Peyer's patch (tissue), 4 donors: Measurements from ENCODE around the gene ZNF549. TPM values are rescaled to one million over a fixed set of nuclear protein-coding genes. Genes with fewer than 3 reads are reported as not detected.
"Not testable (repeated sequence)": the region's sequence is repeated elsewhere in the genome, so short reads cannot be mapped to it uniquely, and the experiment has no call there.

Experiments used
- DNase-seq, 3 donors: peaks; one replicate each; pipeline ENCODE4 v3.0.0-alpha.2; 2017 to 2019
- H3K27ac ChIP-seq, 4 donors: fragments of 200-600 bp; sonication (generic); one replicate each; pipeline ENCODE4 v1.5.1; 2016 to 2019
- H3K27me3 ChIP-seq, 2 donors: fragments of 200-600 bp; sonication (generic); one replicate each; pipeline ENCODE4 v1.5.1; 2019
- H3K36me3 ChIP-seq, 3 donors: fragments of 200-600 bp; sonication (generic); one replicate each; pipeline ENCODE4 v1.5.1; 2016 to 2019
- H3K4me1 ChIP-seq, 4 donors: fragments of 200-600 bp; sonication (generic); one replicate each; pipeline ENCODE4 v1.5.1; 2016 to 2019
- H3K4me3 ChIP-seq, 4 donors: fragments of 200-600 bp; sonication (generic); 1 replicate in 3 of 4; 2 replicates in 1 of 4; pipeline ENCODE4 v1.5.1; 2016 to 2019; ENCODE audit warnings: mild to moderate bottlenecking in 1 of 4
- H3K9me3 ChIP-seq, 4 donors: fragments of 200-600 bp; sonication (generic); one replicate each; pipeline ENCODE4 v1.5.1; 2016 to 2019; ENCODE audit warnings: mild to moderate bottlenecking in 1 of 4
- POLR2A ChIP-seq, 2 donors: fragments of 450-650 bp; IDR thresholded peaks; one replicate each; pipeline ENCODE4 v1.5.1; 2017; ENCODE audit warnings: antibody characterized with exemption in 2 of 2, mild to moderate bottlenecking in 2 of 2, moderate library complexity in 2 of 2
- total RNA-seq, 4 donors: library from RNA; depleted of rRNA; stranded (reverse); fragments of >200 nt; gene quantifications; one replicate each; pipeline ENCODE4 v1.1.0, GENCODE V29; 2016
- TF ChIP-seq, protein P1 (sequence below), 6 experiments: fragments of 450-650 bp in 4 of 6; fragments of 200-600 bp in 2 of 6; sonication (generic) in 1 of 6; IDR thresholded peaks; one replicate each; pipeline ENCODE4 v1.5.1; 2017 to 2019; ENCODE audit warnings: antibody characterized with exemption in 6 of 6, mild to moderate bottlenecking in 3 of 6, moderate library complexity in 1 of 6

ZNF549 gene
- total RNA-seq, 4 donors from 2014 or later: 4.0 to 7.4 (median 4.7) TPM

DNA sequence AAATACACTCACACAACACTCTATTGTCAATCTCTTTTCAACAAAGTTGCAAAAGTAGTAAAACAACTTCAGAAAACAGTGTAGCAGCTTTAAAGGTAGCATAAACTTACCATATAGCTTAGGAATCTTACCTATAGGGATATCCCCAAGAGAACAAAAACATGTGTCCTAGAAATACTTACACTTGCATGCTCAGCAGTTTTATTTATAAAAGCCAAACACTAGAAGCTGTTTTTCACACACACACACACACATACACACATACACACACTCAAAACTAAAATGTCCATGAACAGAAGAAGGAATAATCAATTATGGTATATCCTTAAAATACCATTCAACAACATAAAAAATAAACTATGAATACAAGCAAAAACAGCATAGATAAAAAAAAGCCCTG is 15.7 kb upstream of the ZNF549 start:
- Histone ChIP-seq H3K4me3 (no peak overlapping the region), H3K27me3 (no peaks in the 10 kb centered on the region), H3K9me3 (peaks cover 0 to 52% (median 13%) of the 10 kb centered on the region in 4 donors), H3K36me3 (peaks cover 0 to 37% (median 0%) of the 10 kb centered on the region in 3 donors), H3K4me1 (no peaks in the 10 kb centered on the region), H3K27ac (no peak overlapping the region)
- DNase-seq: no peak
- TF ChIP-seq, protein P1, sequence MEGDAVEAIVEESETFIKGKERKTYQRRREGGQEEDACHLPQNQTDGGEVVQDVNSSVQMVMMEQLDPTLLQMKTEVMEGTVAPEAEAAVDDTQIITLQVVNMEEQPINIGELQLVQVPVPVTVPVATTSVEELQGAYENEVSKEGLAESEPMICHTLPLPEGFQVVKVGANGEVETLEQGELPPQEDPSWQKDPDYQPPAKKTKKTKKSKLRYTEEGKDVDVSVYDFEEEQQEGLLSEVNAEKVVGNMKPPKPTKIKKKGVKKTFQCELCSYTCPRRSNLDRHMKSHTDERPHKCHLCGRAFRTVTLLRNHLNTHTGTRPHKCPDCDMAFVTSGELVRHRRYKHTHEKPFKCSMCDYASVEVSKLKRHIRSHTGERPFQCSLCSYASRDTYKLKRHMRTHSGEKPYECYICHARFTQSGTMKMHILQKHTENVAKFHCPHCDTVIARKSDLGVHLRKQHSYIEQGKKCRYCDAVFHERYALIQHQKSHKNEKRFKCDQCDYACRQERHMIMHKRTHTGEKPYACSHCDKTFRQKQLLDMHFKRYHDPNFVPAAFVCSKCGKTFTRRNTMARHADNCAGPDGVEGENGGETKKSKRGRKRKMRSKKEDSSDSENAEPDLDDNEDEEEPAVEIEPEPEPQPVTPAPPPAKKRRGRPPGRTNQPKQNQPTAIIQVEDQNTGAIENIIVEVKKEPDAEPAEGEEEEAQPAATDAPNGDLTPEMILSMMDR (IDR thresholded peaks at IDR 0.05): no peak
- no peak for TF ChIP-seq POLR2A (IDR thresholded peaks at IDR 0.05)

DNA sequence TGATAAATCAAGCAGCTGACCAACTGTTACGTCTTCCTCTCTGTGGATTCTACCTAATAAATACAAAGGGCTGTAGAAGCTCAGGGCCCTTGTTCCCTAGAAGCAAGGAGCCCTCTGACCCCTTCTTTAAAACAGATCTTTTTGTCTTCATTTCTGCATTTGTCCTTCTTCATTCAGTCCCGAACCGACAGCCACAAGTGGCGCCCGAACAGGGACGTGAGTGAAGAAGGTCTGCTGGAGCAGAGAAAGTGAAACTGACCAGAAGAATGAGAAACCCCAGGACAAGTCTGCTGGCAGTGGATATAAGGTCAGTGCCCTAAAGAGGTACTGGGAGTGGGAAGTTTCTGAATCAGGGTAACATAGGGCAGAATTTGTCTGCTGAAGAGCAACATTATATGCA is 14.3 kb upstream of the ZNF549 start:
- H3K36me3 ChIP-seq: peaks cover 0 to 34% (median 0%) of the 10 kb centered on the region in 3 donors
- H3K27me3 ChIP-seq: no peaks in the 10 kb centered on the region
- H3K9me3 ChIP-seq: peaks cover 0 to 48% (median 12%) of the 10 kb centered on the region in 4 donors
- TF ChIP-seq POLR2A (IDR thresholded peaks at IDR 0.05): no peak
- TF ChIP-seq, protein P1 (IDR thresholded peaks at IDR 0.05): no peak
- DNase-seq: no peak
- no peak overlapping the region for H3K4me3 ChIP-seq
- no peak overlapping the region for H3K27ac ChIP-seq
- H3K4me1 ChIP-seq: no peaks in the 10 kb centered on the region

DNA sequence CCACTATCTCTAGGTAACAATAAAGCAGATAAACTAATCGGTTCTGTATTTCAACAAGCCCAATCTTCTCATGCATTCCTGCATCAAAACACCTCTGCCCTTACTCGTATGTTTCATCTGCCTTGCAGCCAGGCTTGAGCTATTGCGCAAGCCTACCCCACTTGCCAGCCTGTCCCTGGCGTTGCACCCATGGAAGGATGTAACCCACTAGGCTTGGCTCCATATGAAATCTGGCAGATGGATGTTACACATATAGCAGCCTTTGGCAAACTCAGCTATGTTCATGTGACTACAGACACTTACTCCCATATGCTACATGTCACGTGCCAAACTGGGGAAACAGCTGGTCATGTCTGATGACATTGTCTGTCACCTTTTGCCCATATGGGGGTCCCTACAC is 11.9 kb upstream of the ZNF549 start:
- peaks cover 0 to 34% (median 12%) of the 10 kb centered on the region in 4 donors for H3K9me3 ChIP-seq
- peaks cover 0 to 27% (median 0%) of the 10 kb centered on the region in 3 donors for H3K36me3 ChIP-seq
- TF ChIP-seq, protein P1 (IDR thresholded peaks at IDR 0.05): no peak
- H3K4me3 ChIP-seq: no peak overlapping the region
- no peak for DNase-seq
- no peaks in the 10 kb centered on the region for H3K27me3 ChIP-seq
- no peak overlapping the region for H3K27ac ChIP-seq
- H3K4me1 ChIP-seq: no peaks in the 10 kb centered on the region

DNA sequence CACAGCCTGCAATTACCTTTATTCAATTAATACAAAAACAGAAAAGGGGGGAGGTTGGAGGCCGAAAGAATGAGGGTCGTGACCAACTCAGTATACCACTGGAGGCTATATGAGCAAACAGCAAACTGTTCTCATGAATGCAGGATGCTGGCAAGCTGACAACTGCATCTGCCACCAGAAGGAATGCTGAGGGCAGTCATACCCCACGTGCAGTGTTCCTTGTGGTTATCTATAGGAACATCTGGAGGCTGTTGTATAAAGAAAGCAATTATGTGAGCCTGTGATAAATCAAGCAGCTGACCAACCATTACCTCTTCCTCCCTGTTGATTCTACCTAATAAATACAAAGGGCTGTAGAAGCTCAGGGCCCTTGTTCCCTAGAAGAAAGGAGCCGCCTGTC is 9.1 kb upstream of the ZNF549 start:
- H3K27ac ChIP-seq, H3K4me1 ChIP-seq, H3K27me3 ChIP-seq, H3K4me3 ChIP-seq, DNase-seq: not testable (repeated sequence)
- H3K36me3 ChIP-seq: peaks cover 0 to 27% (median 0%) of the 10 kb centered on the region in 3 donors
- H3K9me3 ChIP-seq: peaks cover 0 to 18% (median 8%) of the 10 kb centered on the region in 4 donors

DNA sequence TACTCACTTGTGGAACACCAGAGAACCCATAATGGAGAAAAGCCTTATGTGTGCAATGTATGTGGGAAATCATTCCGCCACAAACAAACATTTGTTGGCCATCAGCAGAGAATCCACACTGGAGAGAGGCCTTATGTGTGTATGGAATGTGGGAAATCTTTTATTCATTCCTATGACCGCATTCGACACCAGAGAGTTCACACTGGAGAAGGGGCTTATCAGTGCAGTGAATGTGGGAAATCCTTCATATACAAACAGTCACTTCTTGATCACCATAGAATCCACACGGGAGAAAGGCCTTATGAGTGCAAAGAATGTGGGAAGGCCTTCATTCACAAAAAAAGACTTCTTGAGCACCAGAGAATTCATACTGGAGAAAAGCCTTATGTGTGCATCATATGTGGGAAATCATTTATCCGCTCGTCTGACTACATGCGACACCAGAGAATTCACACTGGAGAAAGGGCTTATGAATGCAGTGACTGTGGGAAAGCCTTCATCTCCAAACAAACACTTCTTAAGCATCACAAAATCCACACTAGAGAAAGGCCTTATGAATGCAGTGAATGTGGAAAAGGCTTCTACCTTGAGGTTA is 10.9 kb downstream of the ZNF549 start:
- no peak for DNase-seq
- no peaks in the 10 kb centered on the region for H3K4me1 ChIP-seq
- H3K9me3 ChIP-seq: peaks cover 0 to 98% (median 47%) of the 10 kb centered on the region in 4 donors
- no peaks in the 10 kb centered on the region for H3K27me3 ChIP-seq
- no peak overlapping the region for H3K27ac ChIP-seq
- no peak overlapping the region for H3K4me3 ChIP-seq
- H3K36me3 ChIP-seq: peaks cover 0 to 84% (median 3%) of the 10 kb centered on the region in 3 donors
- TF ChIP-seq, protein P1 (IDR thresholded peaks at IDR 0.05): no peak
- no peak for TF ChIP-seq POLR2A (IDR thresholded peaks at IDR 0.05)

DNA sequence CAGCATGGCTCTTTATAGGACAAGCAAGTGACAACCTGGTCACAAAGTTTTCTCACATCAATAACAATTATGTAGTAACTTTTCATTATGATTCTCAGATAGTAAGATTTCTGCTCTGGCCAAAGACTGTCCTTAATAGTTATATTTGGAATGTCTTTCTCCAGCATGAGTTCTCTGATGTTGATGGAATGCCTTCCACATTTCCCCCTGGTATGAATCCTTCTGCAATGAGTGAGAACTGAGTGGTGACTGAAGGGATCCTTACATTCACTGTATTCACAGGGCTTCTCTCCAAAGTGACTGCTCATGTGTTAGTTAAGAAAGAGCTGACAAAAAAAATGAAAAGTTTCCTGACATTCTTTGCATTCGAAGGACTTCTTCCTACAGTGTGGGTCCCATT is 19.4 kb downstream of the ZNF549 start:
- DNase-seq: no peak
- H3K9me3 ChIP-seq: peaks cover 0 to 97% (median 36%) of the 10 kb centered on the region in 4 donors
- TF ChIP-seq POLR2A (IDR thresholded peaks at IDR 0.05): no peak
- TF ChIP-seq, protein P1 (IDR thresholded peaks at IDR 0.05): no peak
- H3K36me3 ChIP-seq: peaks cover 0 to 94% (median 7%) of the 10 kb centered on the region in 3 donors
- H3K27me3 ChIP-seq: no peaks in the 10 kb centered on the region
- H3K27ac ChIP-seq: no peak overlapping the region
- no peak overlapping the region for H3K4me3 ChIP-seq
- H3K4me1 ChIP-seq: no peaks in the 10 kb centered on the region
